ENCODE data around the gene ITPKB.

Gene ITPKB

DNA sequence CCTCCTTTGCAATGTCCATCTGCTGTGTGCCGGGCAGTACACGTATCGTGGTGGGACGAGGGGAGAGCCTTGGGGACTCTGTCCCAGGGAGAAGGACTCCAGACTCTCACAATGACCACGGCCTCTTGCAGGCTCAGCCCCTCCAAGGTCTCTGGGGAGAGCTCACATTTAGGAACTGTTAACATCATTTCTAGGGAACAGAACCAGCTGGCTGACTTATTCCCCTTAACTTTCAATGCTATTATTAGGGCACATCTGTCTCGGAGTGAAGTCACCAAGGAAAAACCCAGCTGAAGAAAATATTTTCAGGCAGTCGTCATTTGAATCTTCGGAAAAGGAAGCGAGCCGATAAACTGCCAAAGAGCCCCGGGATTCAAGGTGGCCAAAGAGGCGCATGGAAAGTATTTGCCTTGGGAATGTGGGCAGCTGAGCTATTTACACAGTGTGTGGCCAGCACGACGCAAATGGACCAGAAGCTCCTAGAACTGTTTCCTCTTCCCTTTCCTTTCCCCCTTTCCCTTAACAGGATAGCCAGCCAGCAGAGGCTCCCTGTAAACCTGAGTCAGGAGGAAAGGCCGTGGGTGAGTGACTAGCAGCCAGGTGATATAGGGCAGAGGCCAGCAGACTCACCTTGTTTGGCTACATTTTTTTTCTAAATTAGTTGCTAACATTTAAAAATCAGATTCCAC lies 74.5 kb downstream of the ITPKB start:
- H3K9ac ChIP-seq (ENCODE audit: low read length): no peak overlapping the region; the same call in 1 of the 2 replicates
- peak overlapping the region; percentile 95; the same call in 1 of the 2 replicates for H3K4me2 ChIP-seq (ENCODE audit: low read depth, low read length)
- peak overlapping the region; percentile 96; the same call in 1 of the 2 replicates for H3K27ac ChIP-seq (ENCODE audit: low read length)
- no peaks in the 10 kb centered on the region for H3K27me3 ChIP-seq (replicated peaks; ENCODE audit: insufficient read depth, low read length)
- no peak overlapping the region for H2AFZ ChIP-seq (ENCODE audit: low read length)
- no peak for DNase-seq
- no peaks in the 10 kb centered on the region for H3K36me3 ChIP-seq (replicated peaks; ENCODE audit: insufficient read depth, low read length)
- H3F3A ChIP-seq (ENCODE audit: insufficient read depth, low read length): peaks cover 57% of the 10 kb centered on the region
- no peaks in the 10 kb centered on the region for H4K20me1 ChIP-seq (ENCODE audit: insufficient read depth, low read length)
- peaks cover 83% of the 10 kb centered on the region for H3K79me2 ChIP-seq (ENCODE audit: low read length)
- H3K9me2 ChIP-seq (replicated peaks; ENCODE audit: insufficient read depth, low read length): no peaks in the 10 kb centered on the region
- no peak overlapping the region for H3K4me3 ChIP-seq (ENCODE audit: low read length)
- H3K9me3 ChIP-seq (replicated peaks; ENCODE audit: insufficient read depth, low read length): no peaks in the 10 kb centered on the region
- H3K4me1 ChIP-seq (ENCODE audit: low read length): peaks cover 46% of the 10 kb centered on the region
- no peak for TF ChIP-seq EZH2phosphoT487 (IDR thresholded peaks at IDR 0.05; ENCODE audit: low read length)
- no peak for TF ChIP-seq EZH2 (optimal IDR thresholded peaks at IDR 0.05; ENCODE audit: low read depth, low read length)

GRCh38 chr1:226663327-226663704 lies 75.8 kb downstream of the ITPKB start:
- H3K4me2 ChIP-seq (ENCODE audit: low read depth, low read length): peak overlapping the region; percentile 95
- H2AFZ ChIP-seq (ENCODE audit: low read length): no peak overlapping the region
- H3K9ac ChIP-seq (ENCODE audit: low read length): peak overlapping the region; percentile 87
- H3K4me1 ChIP-seq (ENCODE audit: low read length): peaks cover 59% of the 10 kb centered on the region
- peak overlapping the region; percentile 45 for H3K4me3 ChIP-seq (ENCODE audit: low read length)
- peak overlapping the region; percentile 96 for H3K27ac ChIP-seq (ENCODE audit: low read length)
- H4K20me1 ChIP-seq (ENCODE audit: insufficient read depth, low read length): no peaks in the 10 kb centered on the region
- DNase-seq: no peak
- H3K36me3 ChIP-seq (replicated peaks; ENCODE audit: insufficient read depth, low read length): no peaks in the 10 kb centered on the region
- no peaks in the 10 kb centered on the region for H3K27me3 ChIP-seq (replicated peaks; ENCODE audit: insufficient read depth, low read length)
- H3K79me2 ChIP-seq (ENCODE audit: low read length): peaks cover 85% of the 10 kb centered on the region
- TF ChIP-seq EZH2phosphoT487 (IDR thresholded peaks at IDR 0.05; ENCODE audit: low read length): no peak
- no peak for TF ChIP-seq EZH2 (optimal IDR thresholded peaks at IDR 0.05; ENCODE audit: low read depth, low read length)
- no peak for TF ChIP-seq CTCF (IDR thresholded peaks at IDR 0.05; ENCODE audit: low read length)
- no peaks in the 10 kb centered on the region for H3K9me2 ChIP-seq (replicated peaks; ENCODE audit: insufficient read depth, low read length)
- no peaks in the 10 kb centered on the region for H3K9me3 ChIP-seq (replicated peaks; ENCODE audit: insufficient read depth, low read length)
- peaks cover 54% of the 10 kb centered on the region for H3F3A ChIP-seq (ENCODE audit: insufficient read depth, low read length)

- Histone ChIP-seq H3K4me1 (ENCODE audit: low read length) (peaks cover 64% of the 10 kb centered on the region), H3K4me3 (ENCODE audit: low read length) (peak overlapping the region; percentile 45), H3K9ac (ENCODE audit: low read length) (peak overlapping the region; percentile 87), H3K79me2 (ENCODE audit: low read length) (peaks cover 85% of the 10 kb centered on the region), H2AFZ (ENCODE audit: low read length) (no peak overlapping the region), H3K4me2 (ENCODE audit: low read depth, low read length) (peak overlapping the region; percentile 95), H3K27me3 (replicated peaks; ENCODE audit: insufficient read depth, low read length) (no peaks in the 10 kb centered on the region), H3K9me3 (replicated peaks; ENCODE audit: insufficient read depth, low read length) (no peaks in the 10 kb centered on the region), H4K20me1 (ENCODE audit: insufficient read depth, low read length) (no peaks in the 10 kb centered on the region), H3F3A (ENCODE audit: insufficient read depth, low read length) (peaks cover 51% of the 10 kb centered on the region), H3K9me2 (replicated peaks; ENCODE audit: insufficient read depth, low read length) (no peaks in the 10 kb centered on the region), H3K36me3 (replicated peaks; ENCODE audit: insufficient read depth, low read length) (no peaks in the 10 kb centered on the region), H3K27ac (ENCODE audit: low read length) (peak overlapping the region; percentile 96)
- no peak for TF ChIP-seq CTCF (IDR thresholded peaks at IDR 0.05; ENCODE audit: low read length)
- no peak for TF ChIP-seq EZH2phosphoT487 (IDR thresholded peaks at IDR 0.05; ENCODE audit: low read length)
- no peak for TF ChIP-seq EZH2 (optimal IDR thresholded peaks at IDR 0.05; ENCODE audit: low read depth, low read length)
- peak; percentile 98 for DNase-seq
Observed at GRCh38 chr1:226662642-226663326, 76.3 kb downstream of the ITPKB start.

Measured in MM.1S (cell line).